Left kidney (tissue), 2 donors: Measurements from ENCODE around the gene IPO8. TPM values are rescaled to one million over a fixed set of nuclear protein-coding genes. Genes with fewer than 3 reads are reported as not detected.
"Not testable (repeated sequence)": the region's sequence is repeated elsewhere in the genome, so short reads cannot be mapped to it uniquely, and the experiment has no call there.

ENCODE experiments used
- DNase-seq: peaks from one replicate; pipeline ENCODE4 v3.0.0-alpha.2; 2013
- polyA plus RNA-seq: library from polyadenylated mRNA; unstranded; fragments of 120-200 nt; gene quantifications from one replicate; pipeline ENCODE4 v1.2.1, GENCODE V29; 2013; ENCODE audit not compliant: insufficient read length

IPO8 gene
- polyA plus RNA-seq, 1 donor: 70.7 TPM

DNA sequence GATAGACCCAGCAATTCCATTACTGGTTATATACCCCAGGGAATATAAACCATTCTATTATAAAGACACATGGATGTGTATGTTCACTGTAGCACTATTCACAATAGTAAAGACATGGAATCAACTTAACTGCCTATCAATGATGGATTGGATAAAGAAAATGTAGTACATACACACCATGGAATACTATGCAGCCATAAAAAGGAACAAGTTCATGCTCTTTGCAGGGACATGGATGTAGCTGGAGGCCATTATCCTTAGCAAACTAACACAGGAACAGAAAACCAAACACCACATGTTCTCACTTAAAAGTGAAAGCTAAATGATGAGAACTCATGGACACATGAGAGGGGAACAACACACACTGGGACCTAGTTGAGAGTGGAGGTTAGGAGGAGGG is 85.8 kb downstream of the IPO8 start:
- DNase-seq: not testable (repeated sequence)

- DNase-seq: not testable (repeated sequence)
Observed at GRCh38 chr12:30604302-30604701, 91.4 kb downstream of the IPO8 start.

DNA sequence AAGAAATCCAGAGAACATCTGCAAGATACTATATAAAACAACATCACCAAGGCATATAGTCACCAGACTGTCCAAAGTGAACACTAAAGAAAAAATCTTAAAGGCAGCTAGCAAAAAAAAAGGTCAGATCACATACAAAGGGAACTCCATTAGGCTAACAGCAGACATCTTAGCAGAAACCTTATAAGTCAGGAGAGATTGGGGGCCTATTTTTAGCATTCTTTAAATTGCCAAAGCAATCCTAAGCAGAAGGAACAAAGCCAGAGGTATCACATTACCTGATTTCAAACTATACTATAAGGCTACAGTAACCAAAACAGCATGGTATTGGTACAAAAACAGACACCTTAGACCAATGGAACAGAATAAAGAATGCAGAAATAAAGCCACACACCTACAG is 92.5 kb downstream of the IPO8 start:
- no peak for DNase-seq

DNA sequence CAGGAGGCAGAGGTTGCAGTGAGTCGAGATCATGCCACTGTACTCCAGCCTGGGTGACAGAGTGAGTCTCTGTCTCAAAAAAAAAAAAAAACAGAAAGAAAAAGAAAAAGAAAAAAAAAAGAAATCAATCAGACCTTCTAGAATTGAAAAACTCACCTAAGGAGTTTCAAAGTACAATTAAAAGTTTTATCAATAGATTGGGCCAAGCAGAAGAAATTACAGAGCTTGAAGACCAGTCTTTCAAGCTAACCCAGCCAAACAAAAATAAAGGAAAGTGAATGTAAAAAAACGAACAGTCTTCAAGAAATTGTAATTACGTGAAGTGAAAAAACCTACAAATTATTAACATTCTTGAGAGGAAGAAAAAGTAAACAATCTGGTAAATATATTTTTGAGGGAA is 93.0 kb downstream of the IPO8 start:
- no peak for DNase-seq

DNA sequence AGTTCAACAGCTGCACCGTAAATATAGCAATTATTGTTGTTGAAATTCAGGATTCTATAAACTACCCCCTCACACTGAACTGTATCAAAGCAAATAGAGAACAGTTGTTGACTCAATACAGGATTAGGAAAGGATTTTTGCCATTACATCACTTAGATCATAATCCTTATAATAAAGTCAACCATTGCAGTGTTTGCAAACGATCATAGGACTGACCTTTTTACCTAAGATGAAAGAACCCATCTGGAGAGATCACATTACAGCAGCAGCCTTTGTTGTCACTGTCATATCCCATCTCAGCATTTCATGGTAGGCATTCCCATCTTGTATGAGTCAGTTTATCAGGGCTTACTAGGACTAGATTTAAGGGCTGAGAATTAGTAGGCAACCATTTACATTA is 96.1 kb downstream of the IPO8 start:
- no peak for DNase-seq

- no peak for DNase-seq
Observed at GRCh38 chr12:30598889-30599288, 96.8 kb downstream of the IPO8 start.

DNA sequence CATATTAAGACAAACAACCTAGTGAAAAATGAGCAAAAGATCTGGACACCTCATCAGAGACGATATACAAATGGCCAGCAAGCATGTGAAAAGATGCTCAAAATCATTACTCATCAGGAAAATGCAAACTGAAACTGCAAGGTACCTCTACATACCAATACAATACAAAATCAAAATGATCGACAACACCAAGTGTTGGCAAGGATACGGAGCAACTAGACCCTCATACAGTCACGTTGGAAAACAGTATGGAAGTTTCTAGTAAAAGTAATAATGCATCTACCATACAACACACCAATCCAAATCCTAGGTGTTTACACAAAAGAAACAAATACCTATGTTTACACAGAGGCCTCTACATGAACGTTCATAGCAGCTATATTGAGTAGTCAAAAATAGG is 99.9 kb downstream of the IPO8 start:
- DNase-seq: no peak

GRCh38 chr12:30594509-30594908 is 101.2 kb downstream of the IPO8 start:
- DNase-seq: no peak

GRCh38 chr12:30588572-30588971 is 107.1 kb downstream of the IPO8 start:
- not testable (repeated sequence) for DNase-seq

DNA sequence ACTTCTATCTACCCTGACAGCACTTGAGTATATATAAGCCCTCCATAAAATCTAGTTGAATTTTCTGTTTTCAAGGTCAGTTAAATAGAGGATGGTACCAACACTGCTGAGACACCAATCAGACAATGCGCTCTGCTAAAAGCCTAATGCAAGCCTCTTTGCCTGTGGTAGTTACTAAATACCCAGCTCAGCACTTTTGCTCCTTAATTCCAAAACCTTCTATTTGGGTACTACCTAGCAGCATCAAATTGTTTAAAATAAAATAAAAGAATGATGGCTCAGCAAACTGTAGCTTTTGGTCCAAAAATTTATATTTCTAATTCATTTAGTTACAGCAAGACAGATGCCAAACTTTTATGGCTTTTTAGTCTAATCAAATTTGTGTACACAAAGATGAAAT is 107.9 kb downstream of the IPO8 start:
- DNase-seq: no peak

GRCh38 chr12:30585877-30586276 is 109.8 kb downstream of the IPO8 start:
- no peak for DNase-seq

- DNase-seq: no peak
Observed at GRCh38 chr12:30582943-30583342, 112.7 kb downstream of the IPO8 start.

- DNase-seq: peak; percentile 22
Observed at GRCh38 chr12:30580344-30580743, 115.3 kb downstream of the IPO8 start.

Other genes starting within 250 kb of the IPO8 start
- gene CAPRIN2, start 59.1 kb upstream of the IPO8 start, polyA plus RNA-seq: 56.3 TPM
- gene TSPAN11, start 230.9 kb upstream of the IPO8 start, polyA plus RNA-seq: 5.3 TPM